ENCODE data around the gene MTOR.

- no peak for TF ChIP-seq CTCF (IDR thresholded peaks at IDR 0.05)
- no peak for TF ChIP-seq POLR2AphosphoS5 (IDR thresholded peaks at IDR 0.05)
- TF ChIP-seq EP300 (IDR thresholded peaks at IDR 0.05), result no peak
These were observed 135.8 kb downstream of the MTOR start for GRCh38 chr1:11126569-11126968.
